Activated naive CD4-positive, alpha-beta T cell treated with anti-CD3 and anti-CD28 coated beads, Interleukin-2, amount 50 U/mL, for 24 hours (primary cell): ENCODE results near the gene DNAH17.
A peak's percentile ranks its signal among the peaks of the same experiment; 100 is the strongest.

Source experiments
- H3K27ac Mint-ChIP-seq: one replicate; pipeline ENCODE4 v1.8.0; 2021; ENCODE audit warnings: mild to moderate bottlenecking, mixed read lengths
- H3K27me3 Mint-ChIP-seq: one replicate; pipeline ENCODE4 v1.8.0; 2021; ENCODE audit warnings: mixed read lengths
- H3K36me3 Mint-ChIP-seq: one replicate; pipeline ENCODE4 v1.8.0; 2021; ENCODE audit warnings: mixed read lengths
- H3K4me1 Mint-ChIP-seq: one replicate; pipeline ENCODE4 v1.8.0; 2021; ENCODE audit warnings: mixed read lengths
- H3K4me3 Mint-ChIP-seq: one replicate; pipeline ENCODE4 v1.8.0; 2021; ENCODE audit warnings: mild to moderate bottlenecking, mixed read lengths
- H3K9me3 Mint-ChIP-seq: one replicate; pipeline ENCODE4 v1.8.0; 2021; ENCODE audit warnings: mixed read lengths

The DNAH17 gene

GRCh38 chr17:78427140-78427539 lies 150.1 kb downstream of the DNAH17 start:
- H3K9me3 Mint-ChIP-seq, result no peaks in the 10 kb centered on the region
- peaks cover 6% of the 10 kb centered on the region for H3K36me3 Mint-ChIP-seq
- H3K4me3 Mint-ChIP-seq, result no peak overlapping the region
- H3K4me1 Mint-ChIP-seq, result peaks cover 1% of the 10 kb centered on the region
- no peaks in the 10 kb centered on the region for H3K27me3 Mint-ChIP-seq
- no peak overlapping the region for H3K27ac Mint-ChIP-seq

- Mint-ChIP-seq H3K9me3 (no peaks in the 10 kb centered on the region), H3K27ac (no peak overlapping the region), H3K36me3 (peaks cover 7% of the 10 kb centered on the region), H3K4me1 (peaks cover 7% of the 10 kb centered on the region), H3K4me3 (no peak overlapping the region), H3K27me3 (no peaks in the 10 kb centered on the region)
Observed at GRCh38 chr17:78426293-78426879, 150.8 kb downstream of the DNAH17 start.

GRCh38 chr17:78425429-78425828 lies 151.8 kb downstream of the DNAH17 start:
- Mint-ChIP-seq H3K9me3 (no peaks in the 10 kb centered on the region), H3K4me3 (no peak overlapping the region), H3K4me1 (peaks cover 13% of the 10 kb centered on the region), H3K27ac (no peak overlapping the region), H3K27me3 (no peaks in the 10 kb centered on the region), H3K36me3 (peaks cover 7% of the 10 kb centered on the region)

- no peak overlapping the region for H3K4me3 Mint-ChIP-seq
- H3K9me3 Mint-ChIP-seq, result no peaks in the 10 kb centered on the region
- no peaks in the 10 kb centered on the region for H3K27me3 Mint-ChIP-seq
- peaks cover 9% of the 10 kb centered on the region for H3K36me3 Mint-ChIP-seq
- peaks cover 15% of the 10 kb centered on the region for H3K4me1 Mint-ChIP-seq
- H3K27ac Mint-ChIP-seq, result no peak overlapping the region
Observed at GRCh38 chr17:78423961-78424675, 153.1 kb downstream of the DNAH17 start.

GRCh38 chr17:78422872-78423588 lies 154.2 kb downstream of the DNAH17 start:
- Mint-ChIP-seq H3K9me3 (no peaks in the 10 kb centered on the region), H3K4me1 (peaks cover 15% of the 10 kb centered on the region), H3K27ac (no peak overlapping the region), H3K27me3 (no peaks in the 10 kb centered on the region), H3K4me3 (no peak overlapping the region), H3K36me3 (peaks cover 8% of the 10 kb centered on the region)

GRCh38 chr17:78422267-78422605 lies 155.0 kb downstream of the DNAH17 start:
- Mint-ChIP-seq H3K4me1 (peaks cover 19% of the 10 kb centered on the region), H3K27me3 (no peaks in the 10 kb centered on the region), H3K9me3 (no peaks in the 10 kb centered on the region), H3K27ac (no peak overlapping the region), H3K36me3 (peaks cover 8% of the 10 kb centered on the region), H3K4me3 (no peak overlapping the region)

GRCh38 chr17:78421534-78422266 lies 155.5 kb downstream of the DNAH17 start:
- H3K27ac Mint-ChIP-seq, result no peak overlapping the region
- no peak overlapping the region for H3K4me3 Mint-ChIP-seq
- H3K4me1 Mint-ChIP-seq, result peaks cover 25% of the 10 kb centered on the region
- peaks cover 8% of the 10 kb centered on the region for H3K36me3 Mint-ChIP-seq
- H3K9me3 Mint-ChIP-seq, result no peaks in the 10 kb centered on the region
- no peaks in the 10 kb centered on the region for H3K27me3 Mint-ChIP-seq

GRCh38 chr17:78421084-78421533 lies 156.1 kb downstream of the DNAH17 start:
- H3K27me3 Mint-ChIP-seq, result no peaks in the 10 kb centered on the region
- H3K27ac Mint-ChIP-seq, result peak overlapping the region; percentile 35
- H3K4me3 Mint-ChIP-seq, result no peak overlapping the region
- peaks cover 8% of the 10 kb centered on the region for H3K36me3 Mint-ChIP-seq
- H3K4me1 Mint-ChIP-seq, result peaks cover 31% of the 10 kb centered on the region
- H3K9me3 Mint-ChIP-seq, result no peaks in the 10 kb centered on the region

GRCh38 chr17:78419970-78420815 lies 157.0 kb downstream of the DNAH17 start:
- peaks cover 8% of the 10 kb centered on the region for H3K36me3 Mint-ChIP-seq
- H3K4me3 Mint-ChIP-seq, result no peak overlapping the region
- H3K9me3 Mint-ChIP-seq, result no peaks in the 10 kb centered on the region
- H3K27ac Mint-ChIP-seq, result peak overlapping the region; percentile 32
- H3K4me1 Mint-ChIP-seq, result peaks cover 40% of the 10 kb centered on the region
- no peaks in the 10 kb centered on the region for H3K27me3 Mint-ChIP-seq

- Mint-ChIP-seq H3K27me3 (no peaks in the 10 kb centered on the region), H3K4me1 (peaks cover 57% of the 10 kb centered on the region), H3K4me3 (no peak overlapping the region), H3K9me3 (no peaks in the 10 kb centered on the region), H3K27ac (no peak overlapping the region), H3K36me3 (peaks cover 4% of the 10 kb centered on the region)
Observed at GRCh38 chr17:78418326-78419026, 158.7 kb downstream of the DNAH17 start.

GRCh38 chr17:78417531-78417909 lies 159.7 kb downstream of the DNAH17 start:
- Mint-ChIP-seq H3K4me1 (peaks cover 67% of the 10 kb centered on the region), H3K27ac (no peak overlapping the region), H3K36me3 (peaks cover 4% of the 10 kb centered on the region), H3K27me3 (no peaks in the 10 kb centered on the region), H3K4me3 (peak overlapping the region; percentile 30), H3K9me3 (no peaks in the 10 kb centered on the region)

GRCh38 chr17:78416791-78417530 lies 160.2 kb downstream of the DNAH17 start:
- Mint-ChIP-seq H3K36me3 (peaks cover 2% of the 10 kb centered on the region), H3K9me3 (no peaks in the 10 kb centered on the region), H3K4me1 (peaks cover 69% of the 10 kb centered on the region), H3K27me3 (no peaks in the 10 kb centered on the region), H3K4me3 (no peak overlapping the region), H3K27ac (peak overlapping the region; percentile 80)

- H3K4me3 Mint-ChIP-seq, result no peak overlapping the region
Observed at GRCh38 chr17:78415821-78416711, 161.1 kb downstream of the DNAH17 start.

More at GRCh38 chr17:78415821-78416711, 161.1 kb downstream of the DNAH17 start:
- Mint-ChIP-seq H3K27me3 (no peaks in the 10 kb centered on the region), H3K9me3 (no peaks in the 10 kb centered on the region), H3K36me3 (peaks cover 2% of the 10 kb centered on the region), H3K4me1 (peaks cover 67% of the 10 kb centered on the region), H3K27ac (peak overlapping the region; percentile 80)
